ENCODE measurements around the gene NUDC.

DNA sequence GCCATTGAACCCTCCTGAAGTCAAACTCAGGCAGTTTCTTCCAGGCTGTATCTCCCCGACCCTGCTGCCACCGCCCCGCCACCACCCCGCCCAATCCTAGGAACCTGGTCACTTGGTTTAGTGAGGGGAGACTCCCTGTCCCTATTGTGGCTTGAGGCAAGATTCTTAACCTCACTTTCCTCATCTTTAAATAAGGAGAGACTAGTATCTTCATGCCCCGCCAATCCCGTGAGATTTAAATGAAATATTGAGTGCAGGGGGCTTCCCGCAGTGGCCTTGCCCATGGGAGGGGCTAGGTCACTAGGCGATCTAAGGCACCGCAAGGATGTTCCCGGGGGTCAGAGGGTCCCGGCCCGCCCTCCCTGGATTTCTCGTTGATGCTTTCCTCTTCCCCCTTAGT, 37.7 kb downstream of the NUDC start:
- no peak for TF ChIP-seq CTCF (IDR thresholded peaks at IDR 0.05)
- no peak for TF ChIP-seq POLR2A (IDR thresholded peaks at IDR 0.05)

All from uterus (tissue), 2 donors.